CD4-positive, alpha-beta T cell (primary cell): ENCODE measurements around the gene SLC22A31. TPM values are rescaled to one million over a fixed set of nuclear protein-coding genes. Genes with fewer than 3 reads are reported as not detected.
A peak's percentile ranks its signal among the peaks of the same experiment; 100 is the strongest.

Experiments used
- ATAC-seq: fragments of 200-7000 bp; cut with Tn5 transposase; one replicate; pipeline ENCODE4 v1.10.0; 2022; ENCODE audit warnings: mild to moderate bottlenecking; ENCODE audit not compliant: poor library complexity
- CTCF ChIA-PET: fragments of 350-600 bp; sonication (Branson Sonifier 250); formaldehyde crosslinking; loops from one replicate; lab custom pipeline; 2021; ENCODE audit warnings: antibody characterized with exemption, inconsistent platforms; lab: Charles Lee
- POLR2A ChIA-PET: fragments of 350-600 bp; sonication (Branson Sonifier 250); formaldehyde crosslinking; loops from one replicate; lab custom pipeline; 2021; ENCODE audit warnings: antibody characterized with exemption, inconsistent platforms; lab: Charles Lee
- DNase-seq, 14 experiments: peaks; one replicate each; pipeline ENCODE4 v3.0.0-alpha.2; 2013 to 2020; ENCODE audit warnings: mixed read lengths in 2 of 14
- H3K27ac ChIP-seq, 2 donors: one replicate each; pipeline versions ENCODE4 v1.5.1 to v1.7.0; 2013; ENCODE audit warnings: low read length in 2 of 2, low read depth in 1 of 2, mild to moderate bottlenecking in 1 of 2
- H3K27me3 ChIP-seq, 2 experiments: 1 replicate in 1 of 2; 2 replicates in 1 of 2; pipeline versions ENCODE4 v1.6.1 to v1.7.0; 2013; ENCODE audit warnings: low read length in 2 of 2, control low read depth in 1 of 2, mild to moderate bottlenecking in 1 of 2, moderate library complexity in 1 of 2; ENCODE audit not compliant: insufficient read depth in 2 of 2, control insufficient read depth in 1 of 2
- H3K36me3 ChIP-seq: one replicate; pipeline ENCODE4 v1.6.1; 2013; ENCODE audit warnings: low read length, control low read depth; ENCODE audit not compliant: insufficient read depth
- H3K4me1 ChIP-seq: one replicate; pipeline ENCODE4 v1.6.1; 2013; ENCODE audit warnings: low read length, control low read depth; ENCODE audit not compliant: insufficient read depth
- H3K4me3 ChIP-seq: one replicate; pipeline ENCODE4 v1.5.1; 2013; ENCODE audit warnings: mild to moderate bottlenecking, low read length, moderate library complexity
- H3K9me3 ChIP-seq, 2 experiments: 1 replicate in 1 of 2; 2 replicates in 1 of 2; pipeline versions ENCODE4 v1.6.1 to v1.7.0; 2013; ENCODE audit warnings: low read length in 2 of 2, mild to moderate bottlenecking in 2 of 2, control low read depth in 1 of 2, moderate library complexity in 1 of 2; ENCODE audit not compliant: control insufficient read depth in 1 of 2, insufficient read depth in 1 of 2
- H3K27ac Mint-ChIP-seq: one replicate; pipeline ENCODE4 v1.8.0; 2020; ENCODE audit warnings: mixed read lengths
- H3K27me3 Mint-ChIP-seq: one replicate; pipeline ENCODE4 v1.8.0; 2021; ENCODE audit warnings: mixed read lengths
- H3K36me3 Mint-ChIP-seq: one replicate; pipeline ENCODE4 v1.8.0; 2021; ENCODE audit warnings: low read depth, mixed read lengths
- H3K4me1 Mint-ChIP-seq: one replicate; pipeline ENCODE4 v1.8.0; 2021; ENCODE audit warnings: low read depth, mixed read lengths
- H3K4me3 Mint-ChIP-seq: one replicate; pipeline ENCODE4 v1.8.0; 2020; ENCODE audit warnings: mild to moderate bottlenecking, mixed read lengths
- H3K9me3 Mint-ChIP-seq: one replicate; pipeline ENCODE4 v1.8.0; 2020; ENCODE audit warnings: mixed read lengths
- CTCF ChIP-seq: fragments of 200-600 bp; IDR thresholded peaks from one replicate; pipeline ENCODE4 v1.8.0; 2022; ENCODE audit warnings: antibody characterized with exemption, mild to moderate bottlenecking
- intact Hi-C, 2 experiments: fragments of 100-400 bp; cut with DNase I in 1 of 2; cut with micrococcal nuclease in 1 of 2; formaldehyde crosslinking; loops; one replicate each; pipeline versions ENCODE4 v1.15.1 to v1.9.0; 2023 to 2025; cut with DNase I, micrococcal nuclease
- total RNA-seq, 174 experiments: library from RNA in 2 of 174; stranded (reverse) in 2 of 174; gene quantifications; one replicate each; pipeline ENCODE4 v1.2.3 and lab custom pipeline; 2021 to 2026

Gene SLC22A31
- total RNA-seq, 2 experiments from 2014 or later: 2.1 to 2.9 TPM

- POLR2A ChIA-PET: interaction anchor here (0.9 to 2.5 kb wide), 13 partner anchors 9 to 656 kb away, joined by 3 to 20 read pairs (median 6); partner anchors contain the start of genes APRT, CDH15, GALNS and TCF25
- peaks cover 28% of the 10 kb centered on the region for H3K36me3 Mint-ChIP-seq
- Histone ChIP-seq H3K27ac (peak overlapping the region; percentile 96 to 98), H3K4me1 (peaks cover 30% of the 10 kb centered on the region), H3K36me3 (peaks cover 14% of the 10 kb centered on the region), H3K9me3 (no peaks in the 10 kb centered on the region), H3K27me3 (no peaks in the 10 kb centered on the region), H3K4me3 (peak overlapping the region; percentile 94)
- H3K4me3 Mint-ChIP-seq: peak overlapping the region; percentile 82
- H3K27ac Mint-ChIP-seq: peak overlapping the region; percentile 80
- no peak for TF ChIP-seq CTCF
- intact Hi-C loops: loop anchor here (2.0 to 5.0 kb wide), 8 partner anchors 24 to 646 kb away; partner anchors contain the start of genes GALNS (in 2 of the 2), TRAPPC2L (in 2 of the 2), CDH15 (in 1 of the 2) and ZC3H18 (in 1 of the 2)
- H3K27me3 Mint-ChIP-seq: no peaks in the 10 kb centered on the region
- no peak for DNase-seq
- ATAC-seq: no peak
- H3K9me3 Mint-ChIP-seq: no peaks in the 10 kb centered on the region
- peaks cover 33% of the 10 kb centered on the region for H3K4me1 Mint-ChIP-seq
- CTCF ChIA-PET: interaction anchor here (0.9 to 1.3 kb wide), 4 partner anchors 23 to 480 kb away, joined by 3 to 5 read pairs (median 5); no protein-coding TSS in a partner anchor
These were observed 16.7 kb upstream of the SLC22A31 start for GRCh38 chr16:89217138-89217387.

DNA sequence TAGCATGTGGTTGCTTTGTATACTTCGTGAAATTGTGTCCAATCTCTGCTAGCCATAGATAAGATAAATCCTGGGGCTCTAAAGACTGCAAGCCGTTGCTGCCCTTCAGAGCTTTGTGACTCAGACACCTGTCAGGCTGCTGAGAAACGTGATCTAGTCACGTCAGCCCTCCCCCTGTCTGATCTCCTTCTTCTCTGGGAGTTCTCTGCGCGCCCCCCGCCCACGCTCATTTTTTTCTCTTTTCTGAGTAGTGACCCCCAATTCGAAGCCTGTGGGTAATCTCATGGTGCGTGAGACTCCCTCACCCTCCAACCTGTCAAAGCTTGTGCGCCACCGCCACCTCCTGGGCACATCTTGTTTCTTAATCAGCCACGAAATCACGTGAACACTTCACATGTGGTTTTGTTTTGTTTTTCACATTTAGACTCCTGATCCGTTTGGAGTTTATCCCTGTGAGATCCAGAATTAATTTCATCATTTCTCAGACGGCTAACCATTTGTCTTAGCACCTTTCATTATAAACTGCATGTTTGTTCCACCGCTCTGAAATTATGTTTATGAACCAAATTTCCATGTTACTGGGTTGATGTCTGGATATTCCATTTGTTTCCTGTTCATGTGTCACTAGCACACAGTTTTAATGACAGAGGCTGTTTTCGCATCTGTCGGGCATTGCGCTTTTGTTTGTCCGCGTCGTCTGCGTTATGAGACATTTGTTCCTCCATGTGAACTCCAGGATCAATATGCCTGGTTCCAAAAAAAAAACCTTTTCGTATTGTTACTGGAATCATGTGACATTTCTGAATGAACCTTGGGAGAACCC is 16.2 kb upstream of the SLC22A31 start:
- Histone ChIP-seq H3K27me3 (no peaks in the 10 kb centered on the region), H3K4me1 (peaks cover 30% of the 10 kb centered on the region), H3K36me3 (peaks cover 10% of the 10 kb centered on the region), H3K27ac (peak overlapping the region; percentile 96 to 98), H3K9me3 (no peaks in the 10 kb centered on the region), H3K4me3 (peak overlapping the region; percentile 94)
- H3K4me3 Mint-ChIP-seq: peak overlapping the region; percentile 82
- DNase-seq (peak; percentile 71 to 90 (median 80)), ATAC-seq (peak; percentile 74)
- H3K4me1 Mint-ChIP-seq: peaks cover 31% of the 10 kb centered on the region
- intact Hi-C loops: loop anchor here (1.0 to 5.0 kb wide), 11 partner anchors 24 to 646 kb away; partner anchors contain the start of genes GALNS (in 2 of the 2), TRAPPC2L (in 2 of the 2), CDH15 (in 1 of the 2) and ZC3H18 (in 1 of the 2)
- CTCF ChIA-PET: interaction anchor here (0.9 to 1.6 kb wide), 8 partner anchors 24 to 479 kb away, joined by 3 to 7 read pairs (median 3); partner anchors contain the start of gene SPG7
- POLR2A ChIA-PET: interaction anchor here (0.6 to 2.5 kb wide), 8 partner anchors 24 to 405 kb away, joined by 3 to 20 read pairs (median 10); partner anchors contain the start of genes ACSF3, APRT, CDH15 and GALNS
- H3K27ac Mint-ChIP-seq: peak overlapping the region; percentile 80
- H3K36me3 Mint-ChIP-seq: peaks cover 23% of the 10 kb centered on the region
- H3K27me3 Mint-ChIP-seq: no peaks in the 10 kb centered on the region
- TF ChIP-seq CTCF: peak; percentile 85
- no peaks in the 10 kb centered on the region for H3K9me3 Mint-ChIP-seq

GRCh38 chr16:89210904-89211515 is 10.7 kb upstream of the SLC22A31 start:
- POLR2A ChIA-PET: no interaction called here
- intact Hi-C loops: no loop called here

More at GRCh38 chr16:89210904-89211515, 10.7 kb upstream of the SLC22A31 start:
- Histone ChIP-seq H3K4me3 (no peak overlapping the region), H3K27me3 (peaks cover 13 to 18% of the 10 kb centered on the region in 2 experiments), H3K27ac (no peak overlapping the region), H3K9me3 (no peaks in the 10 kb centered on the region), H3K4me1 (peaks cover 6% of the 10 kb centered on the region), H3K36me3 (no peaks in the 10 kb centered on the region)
- peaks cover 8% of the 10 kb centered on the region for H3K4me1 Mint-ChIP-seq
- H3K27me3 Mint-ChIP-seq: peaks cover 28% of the 10 kb centered on the region
- no peak overlapping the region for H3K4me3 Mint-ChIP-seq
- no peaks in the 10 kb centered on the region for H3K36me3 Mint-ChIP-seq
- no peaks in the 10 kb centered on the region for H3K9me3 Mint-ChIP-seq
- TF ChIP-seq CTCF: no peak
- H3K27ac Mint-ChIP-seq: no peak overlapping the region
- no peak for ATAC-seq
- CTCF ChIA-PET: no interaction called here
- no peak for DNase-seq
